HEK293T (cell line): ENCODE data around the gene APPL2.

ENCODE experiments used
- ELF4 ChIP-seq: fragments of 450-650 bp; IDR thresholded peaks from 2 replicates; pipeline ENCODE4 v1.6.1; 2017; ENCODE audit warnings: antibody characterized with exemption
- FOXA1 ChIP-seq: fragments of 450-650 bp; IDR thresholded peaks from 2 replicates; pipeline ENCODE4 v1.6.1; 2016; ENCODE audit warnings: mild to moderate bottlenecking
- FOXK2 ChIP-seq: fragments of 450-650 bp; IDR thresholded peaks from 2 replicates; pipeline ENCODE4 v1.6.1; 2016; ENCODE audit warnings: mild to moderate bottlenecking
- FOXM1 ChIP-seq: fragments of 450-650 bp; IDR thresholded peaks from 2 replicates; pipeline ENCODE4 v1.6.1; 2017; ENCODE audit warnings: mild to moderate bottlenecking, borderline replicate concordance
- HDGF ChIP-seq: fragments of 450-650 bp; IDR thresholded peaks from 2 replicates; pipeline ENCODE4 v1.6.1; 2017; ENCODE audit warnings: antibody characterized with exemption, borderline replicate concordance
- NFRKB ChIP-seq: fragments of 450-650 bp; IDR thresholded peaks from 2 replicates; pipeline ENCODE4 v1.6.1; 2016; ENCODE audit warnings: mild to moderate bottlenecking, moderate library complexity
- SP1 ChIP-seq: fragments of 450-650 bp; IDR thresholded peaks from 2 replicates; pipeline ENCODE4 v1.6.1; 2017
- TARDBP ChIP-seq: fragments of 450-650 bp; IDR thresholded peaks from 2 replicates; pipeline ENCODE4 v1.6.1; 2016

- TF ChIP-seq TARDBP (no peak), FOXA1 (no peak), HDGF (no peak), FOXK2 (no peak), SP1 (no peak), FOXM1 (no peak), NFRKB (no peak), ELF4 (no peak)
Observed at GRCh38 chr12:105256921-105257320, 20.9 kb upstream of the APPL2 start.
